Uterus (tissue), 2 donors: ENCODE data around the gene TECPR1.
"Not testable (repeated sequence)": the region's sequence is repeated elsewhere in the genome, so short reads cannot be mapped to it uniquely, and the experiment has no call there.

Source experiments
- POLR2A ChIP-seq, 2 donors: fragments of 450-650 bp; IDR thresholded peaks; one replicate each; pipeline ENCODE4 v1.6.1; 2016; ENCODE audit warnings: antibody characterized with exemption in 2 of 2, mild to moderate bottlenecking in 1 of 2, moderate library complexity in 1 of 2
- TF ChIP-seq, protein P1 (sequence below), 4 experiments: fragments of 200-600 bp in 2 of 4; fragments of 450-650 bp in 2 of 4; sonication (generic) in 2 of 4; IDR thresholded peaks; one replicate each; pipeline ENCODE4 v1.5.1; 2016 to 2019; ENCODE audit warnings: antibody characterized with exemption in 4 of 4, mild to moderate bottlenecking in 2 of 4, moderate library complexity in 1 of 4

DNA sequence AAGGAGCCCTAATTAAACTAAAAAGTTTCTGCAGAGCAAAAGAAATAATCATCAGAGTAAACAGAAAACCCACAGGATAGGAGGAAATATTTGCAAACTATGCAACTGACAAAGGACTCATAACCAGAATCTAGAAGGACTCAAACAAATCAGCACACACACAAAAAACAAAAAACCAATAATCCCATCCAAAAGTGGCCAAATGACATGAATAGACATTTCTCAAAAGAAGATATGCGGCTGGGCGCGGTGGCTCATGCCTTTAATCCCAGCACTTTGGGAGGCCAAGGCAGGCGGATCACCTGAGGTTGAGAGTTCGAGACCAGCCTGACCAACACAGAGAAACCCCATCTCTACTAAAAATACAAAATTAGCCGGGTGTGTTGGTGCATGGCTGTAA lies 32.6 kb downstream of the TECPR1 start:
- not testable (repeated sequence) for TF ChIP-seq POLR2A (IDR thresholded peaks at IDR 0.05)
- TF ChIP-seq, protein P1, sequence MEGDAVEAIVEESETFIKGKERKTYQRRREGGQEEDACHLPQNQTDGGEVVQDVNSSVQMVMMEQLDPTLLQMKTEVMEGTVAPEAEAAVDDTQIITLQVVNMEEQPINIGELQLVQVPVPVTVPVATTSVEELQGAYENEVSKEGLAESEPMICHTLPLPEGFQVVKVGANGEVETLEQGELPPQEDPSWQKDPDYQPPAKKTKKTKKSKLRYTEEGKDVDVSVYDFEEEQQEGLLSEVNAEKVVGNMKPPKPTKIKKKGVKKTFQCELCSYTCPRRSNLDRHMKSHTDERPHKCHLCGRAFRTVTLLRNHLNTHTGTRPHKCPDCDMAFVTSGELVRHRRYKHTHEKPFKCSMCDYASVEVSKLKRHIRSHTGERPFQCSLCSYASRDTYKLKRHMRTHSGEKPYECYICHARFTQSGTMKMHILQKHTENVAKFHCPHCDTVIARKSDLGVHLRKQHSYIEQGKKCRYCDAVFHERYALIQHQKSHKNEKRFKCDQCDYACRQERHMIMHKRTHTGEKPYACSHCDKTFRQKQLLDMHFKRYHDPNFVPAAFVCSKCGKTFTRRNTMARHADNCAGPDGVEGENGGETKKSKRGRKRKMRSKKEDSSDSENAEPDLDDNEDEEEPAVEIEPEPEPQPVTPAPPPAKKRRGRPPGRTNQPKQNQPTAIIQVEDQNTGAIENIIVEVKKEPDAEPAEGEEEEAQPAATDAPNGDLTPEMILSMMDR (IDR thresholded peaks at IDR 0.05): not testable (repeated sequence)
